Neural progenitor cell (in vitro differentiated cells): ENCODE data around the gene TLE6.

Experiments
- EZH2phosphoT487 ChIP-seq: fragments of 200-600 bp; sonication (generic); IDR thresholded peaks from 2 replicates; pipeline ENCODE4 v1.6.1; 2017; ENCODE audit warnings: antibody characterized with exemption
- TF ChIP-seq, protein P1 (sequence below): fragments of 200-600 bp; sonication (generic); IDR thresholded peaks from 2 replicates; pipeline ENCODE4 v1.5.1; 2017; ENCODE audit warnings: antibody characterized with exemption, mild to moderate bottlenecking

- TF ChIP-seq, protein P1, sequence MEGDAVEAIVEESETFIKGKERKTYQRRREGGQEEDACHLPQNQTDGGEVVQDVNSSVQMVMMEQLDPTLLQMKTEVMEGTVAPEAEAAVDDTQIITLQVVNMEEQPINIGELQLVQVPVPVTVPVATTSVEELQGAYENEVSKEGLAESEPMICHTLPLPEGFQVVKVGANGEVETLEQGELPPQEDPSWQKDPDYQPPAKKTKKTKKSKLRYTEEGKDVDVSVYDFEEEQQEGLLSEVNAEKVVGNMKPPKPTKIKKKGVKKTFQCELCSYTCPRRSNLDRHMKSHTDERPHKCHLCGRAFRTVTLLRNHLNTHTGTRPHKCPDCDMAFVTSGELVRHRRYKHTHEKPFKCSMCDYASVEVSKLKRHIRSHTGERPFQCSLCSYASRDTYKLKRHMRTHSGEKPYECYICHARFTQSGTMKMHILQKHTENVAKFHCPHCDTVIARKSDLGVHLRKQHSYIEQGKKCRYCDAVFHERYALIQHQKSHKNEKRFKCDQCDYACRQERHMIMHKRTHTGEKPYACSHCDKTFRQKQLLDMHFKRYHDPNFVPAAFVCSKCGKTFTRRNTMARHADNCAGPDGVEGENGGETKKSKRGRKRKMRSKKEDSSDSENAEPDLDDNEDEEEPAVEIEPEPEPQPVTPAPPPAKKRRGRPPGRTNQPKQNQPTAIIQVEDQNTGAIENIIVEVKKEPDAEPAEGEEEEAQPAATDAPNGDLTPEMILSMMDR, result no peak
- no peak for TF ChIP-seq EZH2phosphoT487
Measured at GRCh38 chr19:2981898-2982297, 4.5 kb downstream of the TLE6 start.
